CD4-positive, alpha-beta T cell treated with Interleukin-15 for 1 hour (primary cell): ENCODE results near the gene TUBA3E.
"Not testable (repeated sequence)": the region's sequence is repeated elsewhere in the genome, so short reads cannot be mapped to it uniquely, and the experiment has no call there.

Experiments used
- DNase-seq: peaks from one replicate; pipeline ENCODE4 v3.0.0-alpha.2; 2020

TUBA3E gene

GRCh38 chr2:130142396-130143265 is 55.6 kb downstream of the TUBA3E start:
- DNase-seq = not testable (repeated sequence)
